Hepatocyte (in vitro differentiated cells): ENCODE data around the gene AMBN. TPM values are rescaled to one million over a fixed set of nuclear protein-coding genes. Genes with fewer than 3 reads are reported as not detected.

ENCODE experiments used
- DNase-seq: peaks from one replicate; pipeline ENCODE4 v3.0.0-alpha.2; 2016; ENCODE audit warnings: low spot score
- H2AFZ ChIP-seq: fragments of 200-600 bp; sonication (generic); 2 replicates; pipeline ENCODE4 v1.6.0; 2016; ENCODE audit warnings: antibody characterized with exemption, mild to moderate bottlenecking
- H3K27ac ChIP-seq: fragments of 200-600 bp; sonication (generic); 2 replicates; pipeline ENCODE4 v1.5.1; 2016; ENCODE audit warnings: mild to moderate bottlenecking
- H3K27me3 ChIP-seq: fragments of 200-600 bp; sonication (generic); 2 replicates; pipeline ENCODE4 v1.6.1; 2016
- H3K36me3 ChIP-seq: fragments of 200-600 bp; sonication (generic); replicated peaks from 2 replicates; pipeline ENCODE4 v1.5.1; 2016; ENCODE audit warnings: low read depth; ENCODE audit not compliant: insufficient read depth
- H3K4me1 ChIP-seq: fragments of 200-600 bp; sonication (generic); 2 replicates; pipeline ENCODE4 v1.5.1; 2016; ENCODE audit warnings: mild to moderate bottlenecking, moderate library complexity; ENCODE audit not compliant: insufficient read depth
- H3K4me2 ChIP-seq: fragments of 200-600 bp; sonication (generic); 2 replicates; pipeline ENCODE4 v1.6.0; 2016
- H3K4me3 ChIP-seq: fragments of 200-600 bp; sonication (generic); 2 replicates; pipeline ENCODE4 v1.5.1; 2016; ENCODE audit warnings: mild to moderate bottlenecking
- H3K79me2 ChIP-seq: fragments of 200-600 bp; sonication (generic); 2 replicates; pipeline ENCODE4 v1.6.0; 2017; ENCODE audit warnings: mild to moderate bottlenecking
- H3K9me2 ChIP-seq: fragments of 200-600 bp; sonication (generic); replicated peaks from 2 replicates; pipeline ENCODE4 v1.6.0; 2017; ENCODE audit warnings: mild to moderate bottlenecking; ENCODE audit not compliant: insufficient read depth
- H3K9me3 ChIP-seq: fragments of 200-600 bp; sonication (generic); 2 replicates; pipeline ENCODE4 v1.5.1; 2016; ENCODE audit warnings: low read depth, mild to moderate bottlenecking
- H4K20me1 ChIP-seq: fragments of 200-600 bp; sonication (generic); 2 replicates; pipeline ENCODE4 v1.6.0; 2016; ENCODE audit warnings: mild to moderate bottlenecking; ENCODE audit not compliant: insufficient read depth, poor library complexity, severe bottlenecking
- CTCF ChIP-seq: fragments of 200-600 bp; sonication (generic); IDR thresholded peaks from 2 replicates; pipeline ENCODE4 v1.5.1; 2016; ENCODE audit warnings: antibody characterized with exemption, mild to moderate bottlenecking; ENCODE audit not compliant: poor library complexity
- EZH2 ChIP-seq: fragments of 200-600 bp; sonication (generic); IDR thresholded peaks from 2 replicates; pipeline ENCODE4 v1.6.1; 2016; ENCODE audit warnings: antibody characterized with exemption, mild to moderate bottlenecking, borderline replicate concordance
- EZH2phosphoT487 ChIP-seq: fragments of 200-600 bp; sonication (generic); IDR thresholded peaks from one replicate; pipeline ENCODE4 v1.6.1; 2018; ENCODE audit warnings: antibody characterized with exemption, mild to moderate bottlenecking, low read depth, moderate library complexity; ENCODE audit not compliant: unreplicated experiment, severe bottlenecking
- WGBS: methylation state at CpG from one replicate; pipeline ENCODE4 v1.1.6; 2016; ENCODE audit warnings: low lambda C conversion rate; ENCODE audit errors: missing lambda C conversion rate; 5-methylcytosine and 5-hydroxymethylcytosine counted together
- polyA plus RNA-seq: library from polyadenylated mRNA; unstranded; fragments of >200 nt; fragmentation: Nextera tagmentation; extraction: Ambion mirVana; gene quantifications from 2 replicates; pipeline ENCODE4 v1.2.1, GENCODE V29; 2016
- total RNA-seq: library from RNA; depleted of rRNA; stranded (reverse); fragments of >200 nt; gene quantifications from 2 replicates; pipeline ENCODE4 v1.2.3, GENCODE V29; 2014

AMBN gene
- total and polyA plus RNA-seq, 2 experiments from 2014 or later = not detected

GRCh38 chr4:70607334-70607853 is 15.3 kb downstream of the AMBN start:
- H3K4me2 ChIP-seq = no peak overlapping the region
- no peaks in the 10 kb centered on the region for H4K20me1 ChIP-seq
- no peaks in the 10 kb centered on the region for H3K9me3 ChIP-seq
- no peaks in the 10 kb centered on the region for H3K27me3 ChIP-seq
- H3K79me2 ChIP-seq = no peaks in the 10 kb centered on the region
- H3K9me2 ChIP-seq = no peaks in the 10 kb centered on the region
- H3K36me3 ChIP-seq = no peaks in the 10 kb centered on the region
- H3K4me3 ChIP-seq = no peak overlapping the region
- no peaks in the 10 kb centered on the region for H3K4me1 ChIP-seq
- H2AFZ ChIP-seq = no peak overlapping the region
- TF ChIP-seq EZH2phosphoT487 (no peak), CTCF (no peak), EZH2 (no peak)
- WGBS = 100% methylated on average over 3 of the region's 3 CpGs
- H3K27ac ChIP-seq = no peak overlapping the region
- DNase-seq = no peak

- Histone ChIP-seq H3K4me2 (no peak overlapping the region), H3K36me3 (no peaks in the 10 kb centered on the region), H3K27ac (no peak overlapping the region), H2AFZ (no peak overlapping the region), H3K79me2 (no peaks in the 10 kb centered on the region), H3K9me2 (no peaks in the 10 kb centered on the region), H4K20me1 (no peaks in the 10 kb centered on the region), H3K9me3 (no peaks in the 10 kb centered on the region), H3K4me3 (no peak overlapping the region), H3K4me1 (peaks cover 8% of the 10 kb centered on the region), H3K27me3 (no peaks in the 10 kb centered on the region)
- WGBS = 85% methylated on average over 2 of the region's 2 CpGs
- TF ChIP-seq EZH2 (no peak), EZH2phosphoT487 (no peak), CTCF (no peak)
- no peak for DNase-seq
Measured at GRCh38 chr4:70608324-70608723, 16.3 kb downstream of the AMBN start.

- no peaks in the 10 kb centered on the region for H3K9me3 ChIP-seq
- H3K4me2 ChIP-seq = peak overlapping the region; percentile 67
- no peaks in the 10 kb centered on the region for H4K20me1 ChIP-seq
- H3K4me3 ChIP-seq = no peak overlapping the region
- H3K36me3 ChIP-seq = no peaks in the 10 kb centered on the region
- peak overlapping the region; percentile 9 for H2AFZ ChIP-seq
- DNase-seq = peak; percentile 32
- no peak for TF ChIP-seq CTCF
- no peak for TF ChIP-seq EZH2
- TF ChIP-seq EZH2phosphoT487 = no peak
- peaks cover 13% of the 10 kb centered on the region for H3K4me1 ChIP-seq
- H3K9me2 ChIP-seq = no peaks in the 10 kb centered on the region
- no peaks in the 10 kb centered on the region for H3K27me3 ChIP-seq
- peak overlapping the region; percentile 21 for H3K27ac ChIP-seq
- no peaks in the 10 kb centered on the region for H3K79me2 ChIP-seq
- 21% methylated on average over 9 of the region's 9 CpGs for whole genome bisulfite sequencing
Measured at GRCh38 chr4:70613306-70614183, 21.5 kb downstream of the AMBN start.
